Stimulated activated CD4-positive, alpha-beta T cell treated with anti-CD3 and anti-CD28 coated beads, Interleukin-15, amount 100 ng/mL, for 1 hour (primary cell): Measurements from ENCODE around the gene RHBDD3.
A peak's percentile ranks its signal among the peaks of the same experiment; 100 is the strongest.

Experiments
- DNase-seq, 2 donors: peaks; one replicate each; pipeline ENCODE4 v3.0.0-alpha.2; 2020; ENCODE audit warnings: low read depth in 1 of 2, low spot score in 1 of 2

The RHBDD3 gene

GRCh38 chr22:29267858-29268510 lies at the start of gene RHBDD3, which contains the start of gene EWSR1:
Gene RHBDD3, minus strand, starts transcription at chr22:29267981. Its CDS starts 2,355 bp downstream, at chr22:29265626.
Gene EWSR1, plus strand, starts transcription at chr22:29268268. Its CDS starts 69 bp downstream, at chr22:29268337.
- DNase-seq, result peak; percentile 95 to 97

- DNase-seq, result no peak
These were observed 48.5 kb upstream of the RHBDD3 start for GRCh38 chr22:29316141-29316828.

GRCh38 chr22:29315286-29316140 lies 47.7 kb upstream of the RHBDD3 start, which contains the start of gene RASL10A:
Gene RASL10A, minus strand, starts transcription at chr22:29315697. Its CDS starts 451 bp downstream, at chr22:29315246.
- DNase-seq, result no peak

DNA sequence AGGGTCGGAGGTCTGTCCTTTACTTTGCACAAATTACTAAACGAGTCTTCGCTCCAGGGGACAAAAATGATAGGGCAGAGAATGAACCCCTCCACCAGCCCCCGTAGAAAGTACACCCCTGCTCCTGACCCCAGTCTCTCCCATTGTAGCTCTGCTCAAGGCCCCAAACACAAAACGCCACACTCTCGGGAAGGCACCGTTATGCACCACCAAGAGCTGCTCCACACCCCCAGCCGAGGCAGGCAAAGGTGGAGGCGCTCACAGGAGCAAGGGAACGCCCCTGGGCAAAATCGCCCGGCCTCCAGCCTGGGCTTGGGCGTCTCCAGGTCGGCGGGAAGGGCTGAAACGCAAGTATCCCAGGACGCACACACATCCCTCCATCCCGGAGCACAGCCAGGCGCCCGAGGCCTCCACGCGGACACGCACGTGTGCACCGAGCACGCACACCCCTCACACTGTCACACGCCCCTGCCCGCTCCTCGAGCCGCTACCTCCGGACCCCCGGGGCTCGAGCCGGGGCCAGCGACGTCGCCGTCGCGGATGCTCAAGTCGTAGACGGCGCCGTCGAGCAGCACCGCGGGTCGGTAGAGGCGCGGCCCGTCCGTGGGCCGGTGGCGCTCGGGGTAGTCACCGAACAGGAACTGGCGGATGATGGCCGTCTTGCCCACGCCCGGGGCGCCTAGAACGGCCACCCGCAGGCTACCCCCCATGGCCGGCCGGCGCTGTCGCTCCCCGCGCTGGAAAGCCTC lies 46.9 kb upstream of the RHBDD3 start:
- DNase-seq, result no peak

DNA sequence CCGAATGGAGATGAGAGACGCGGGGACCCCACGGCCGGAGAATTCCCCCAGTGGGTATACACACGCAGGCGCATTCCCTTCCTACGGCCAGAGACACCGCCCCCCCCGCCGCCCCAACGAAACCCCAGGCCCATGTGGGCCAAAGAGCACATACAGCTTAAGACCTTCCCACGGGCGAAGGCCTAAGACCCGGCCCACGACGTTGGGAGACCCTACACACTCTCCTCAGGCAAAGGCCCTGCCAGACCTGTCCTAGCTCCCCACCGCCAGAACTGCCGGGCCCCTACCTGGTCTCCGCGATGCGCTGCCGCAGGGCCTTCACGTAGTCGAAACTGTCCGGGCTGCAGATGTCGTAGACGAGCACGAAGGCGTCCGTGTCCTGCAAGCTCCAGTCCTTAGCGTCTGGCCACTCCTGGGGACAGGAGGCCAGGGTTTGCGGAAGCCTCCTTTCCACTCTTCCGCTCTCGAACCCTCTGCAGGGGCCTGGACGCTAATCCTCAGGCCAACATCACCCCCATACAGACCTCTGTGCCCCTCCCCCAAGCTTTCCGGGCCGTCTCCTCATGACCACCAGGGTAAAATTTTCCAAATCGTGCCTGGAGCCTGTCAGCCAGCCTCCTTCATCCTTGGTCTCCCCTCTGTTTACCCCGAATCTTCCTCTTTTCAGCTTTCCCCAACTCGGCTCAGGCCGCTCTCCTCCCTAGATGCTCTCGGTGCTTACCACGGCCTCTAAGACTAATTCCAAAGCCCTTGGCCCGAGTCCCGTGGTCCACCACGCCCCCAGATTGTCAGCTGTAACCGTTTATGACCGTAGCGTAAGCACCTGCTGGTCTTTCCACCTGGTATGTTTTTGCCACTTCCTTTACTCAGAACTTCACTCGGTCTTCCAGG lies 46.0 kb upstream of the RHBDD3 start:
- DNase-seq, result no peak

DNA sequence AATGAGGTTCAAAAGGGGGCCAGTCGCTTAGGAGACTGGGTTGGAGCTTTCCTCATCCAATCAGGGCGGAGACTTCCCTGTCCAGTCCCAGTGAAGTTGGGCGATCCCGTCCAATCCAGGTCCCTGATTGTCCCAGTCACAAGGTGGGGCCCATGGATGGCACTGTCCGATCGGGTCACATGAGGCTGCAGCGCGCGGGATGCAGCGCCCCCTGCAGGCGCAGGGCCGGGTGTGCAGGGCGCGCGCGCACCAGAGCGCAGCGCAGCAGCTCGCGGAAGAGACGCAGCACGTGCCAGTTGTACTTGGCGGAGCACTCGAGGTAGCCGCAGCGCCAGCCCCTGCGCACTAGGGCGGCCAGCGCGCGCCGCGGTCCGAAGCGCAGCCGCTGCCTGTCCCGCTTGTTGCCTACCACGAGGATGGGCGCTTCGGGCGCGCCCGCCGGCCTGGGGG lies 45.4 kb upstream of the RHBDD3 start:
- DNase-seq, result no peak

GRCh38 chr22:29312218-29313125 lies 44.7 kb upstream of the RHBDD3 start:
- no peak for DNase-seq

DNA sequence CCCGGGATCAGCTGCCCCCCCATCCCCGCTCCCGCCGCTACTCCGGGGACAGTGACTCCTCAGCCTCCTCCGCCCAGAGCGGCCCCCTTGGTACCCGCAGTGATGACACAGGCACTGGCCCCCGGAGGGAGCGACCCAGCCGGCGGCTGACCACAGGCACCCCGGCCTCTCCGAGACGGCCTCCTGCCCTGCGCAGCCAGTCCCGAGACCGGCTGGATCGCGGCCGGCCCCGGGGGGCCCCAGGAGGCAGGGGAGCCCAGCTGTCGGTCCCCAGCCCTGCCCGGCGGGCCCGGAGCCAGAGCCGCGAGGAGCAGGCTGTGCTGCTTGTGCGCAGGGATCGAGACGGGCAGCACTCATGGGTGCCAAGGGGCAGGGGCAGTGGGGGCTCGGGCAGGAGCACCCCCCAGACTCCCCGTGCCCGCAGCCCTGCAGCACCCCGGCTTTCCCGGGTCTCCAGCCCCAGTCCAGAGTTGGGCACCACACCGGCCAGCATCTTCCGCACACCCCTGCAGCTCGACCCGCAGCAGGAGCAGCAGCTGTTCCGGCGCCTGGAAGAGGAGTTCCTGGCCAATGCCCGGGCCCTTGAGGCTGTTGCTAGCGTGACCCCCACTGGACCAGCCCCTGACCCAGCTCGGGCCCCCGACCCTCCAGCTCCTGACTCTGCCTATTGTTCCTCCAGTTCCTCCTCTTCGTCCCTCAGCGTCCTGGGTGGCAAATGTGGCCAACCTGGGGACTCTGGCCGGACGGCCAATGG lies 43.9 kb upstream of the RHBDD3 start:
- DNase-seq, result no peak

- peak in 1 of 2 donors; percentile 41 for DNase-seq
These were observed 43.1 kb upstream of the RHBDD3 start for GRCh38 chr22:29310863-29311339.

GRCh38 chr22:29310065-29310862 lies 42.5 kb upstream of the RHBDD3 start:
- no peak for DNase-seq

- DNase-seq, result no peak
These were observed 41.7 kb upstream of the RHBDD3 start for GRCh38 chr22:29309332-29310064.

DNA sequence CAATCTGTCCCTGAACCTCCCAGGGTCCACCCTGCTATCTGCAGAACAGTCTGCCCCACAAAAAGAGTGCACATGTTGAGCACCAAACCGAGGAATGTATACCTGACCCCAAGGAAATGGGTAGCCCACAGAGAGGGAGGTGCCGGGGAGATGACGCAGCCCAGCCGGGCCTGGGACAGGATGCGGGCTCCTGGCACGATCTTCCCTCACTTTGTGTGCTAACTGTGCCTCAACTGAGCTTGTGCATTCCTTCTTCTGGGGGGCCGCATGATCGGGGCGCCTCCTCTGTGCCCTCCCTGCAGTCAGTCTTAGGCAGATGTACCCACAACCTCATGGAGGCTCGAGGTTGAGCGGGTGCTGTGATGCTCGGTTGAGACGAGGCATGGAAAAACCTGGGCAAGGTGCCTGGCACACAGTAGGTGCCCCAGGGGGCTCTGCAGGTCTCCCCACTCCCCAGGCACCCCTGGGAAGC lies 41.0 kb upstream of the RHBDD3 start:
- DNase-seq, result no peak

- no peak for DNase-seq
These were observed 40.5 kb upstream of the RHBDD3 start for GRCh38 chr22:29308148-29308790.

GRCh38 chr22:29307596-29308147 lies 39.9 kb upstream of the RHBDD3 start:
- no peak for DNase-seq

- DNase-seq, result peak in 1 of 2 donors; percentile 30
These were observed 39.2 kb upstream of the RHBDD3 start for GRCh38 chr22:29306835-29307595.
